Activated CD4-positive, CD25-positive, alpha-beta regulatory T cell treated with anti-CD3 and anti-CD28 coated beads, Interleukin-2, amount 50 U/mL, for 72 hours (primary cell): ENCODE data around the gene ACTRT2.

Experiments used
- DNase-seq: peaks from one replicate; pipeline ENCODE4 v3.0.0; 2021

The ACTRT2 gene

GRCh38 chr1:3019516-3020051, 1.7 kb upstream of the ACTRT2 start:
- no peak for DNase-seq

GRCh38 chr1:3020263-3020909, 881 bp upstream of the ACTRT2 start:
- no peak for DNase-seq

GRCh38 chr1:3021801-3022401, 634 bp downstream of the ACTRT2 start:
- DNase-seq: no peak

GRCh38 chr1:3022511-3022973, 1.3 kb downstream of the ACTRT2 start:
- no peak for DNase-seq

GRCh38 chr1:3022976-3023375, 1.7 kb downstream of the ACTRT2 start:
- DNase-seq: no peak

- no peak for DNase-seq
Measured at GRCh38 chr1:3024019-3024418, 2.8 kb downstream of the ACTRT2 start.

GRCh38 chr1:3024588-3024987, 3.3 kb downstream of the ACTRT2 start:
- no peak for DNase-seq

- no peak for DNase-seq
Measured at GRCh38 chr1:3026124-3026523, 4.9 kb downstream of the ACTRT2 start.

- DNase-seq: peak; percentile 13
Measured at GRCh38 chr1:3026581-3027391, 5.5 kb downstream of the ACTRT2 start.

- DNase-seq: no peak
Measured at GRCh38 chr1:3027611-3028371, 6.5 kb downstream of the ACTRT2 start.

GRCh38 chr1:3028531-3029282, 7.4 kb downstream of the ACTRT2 start:
- peak; percentile 9 for DNase-seq

- peak; percentile 16 for DNase-seq
Measured at GRCh38 chr1:3029481-3029961, 8.3 kb downstream of the ACTRT2 start.

GRCh38 chr1:3029991-3030662, 8.9 kb downstream of the ACTRT2 start:
- DNase-seq: no peak

GRCh38 chr1:3030663-3031381, 9.6 kb downstream of the ACTRT2 start:
- no peak for DNase-seq

GRCh38 chr1:3031401-3032221, 10.3 kb downstream of the ACTRT2 start:
- DNase-seq: no peak

GRCh38 chr1:3032371-3033039, 11.2 kb downstream of the ACTRT2 start:
- no peak for DNase-seq

GRCh38 chr1:3033040-3033789, 11.9 kb downstream of the ACTRT2 start:
- no peak for DNase-seq

- DNase-seq: no peak
Measured at GRCh38 chr1:3033790-3034090, 12.5 kb downstream of the ACTRT2 start.

GRCh38 chr1:3034162-3034561, 12.9 kb downstream of the ACTRT2 start:
- DNase-seq: no peak
